ENCODE data around the gene DAAM2.

DNA sequence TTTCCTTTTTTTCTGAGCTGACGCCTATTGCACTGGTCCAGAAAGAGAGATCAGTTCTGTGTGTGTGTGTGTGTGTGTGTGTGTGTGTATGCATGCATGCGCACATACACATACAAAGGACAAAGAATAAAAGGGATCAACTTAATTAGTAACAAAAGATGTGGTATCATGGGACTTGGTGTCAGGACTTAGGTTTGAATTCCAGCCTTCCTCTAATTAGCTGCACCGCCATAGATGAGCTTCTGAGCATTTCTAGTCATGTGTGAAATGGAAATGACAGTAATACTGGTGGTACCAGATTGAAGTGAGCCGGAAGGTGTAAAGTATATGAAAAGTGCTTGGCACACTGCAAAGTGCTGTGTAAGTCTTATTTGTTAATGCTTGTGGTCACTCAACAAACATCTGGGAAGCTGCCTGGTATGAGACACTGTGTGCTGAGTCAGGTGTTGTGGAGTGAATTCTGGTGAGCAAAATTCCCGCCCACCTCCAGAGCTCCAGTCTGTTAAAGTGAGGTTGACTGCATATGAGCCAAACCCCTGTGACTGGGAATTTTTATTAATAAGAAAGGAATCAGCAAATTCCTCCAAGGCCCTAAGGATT lies 12.4 kb downstream of the DAAM2 start:
- TF ChIP-seq POLR2AphosphoS5 (IDR thresholded peaks at IDR 0.05; ENCODE audit: low read depth, low read length) (no peak), POLR2A (IDR thresholded peaks at IDR 0.05; ENCODE audit: low read depth, low read length) (no peak), TAF1 (IDR thresholded peaks at IDR 0.05; ENCODE audit: borderline replicate concordance, low read depth, low read length) (no peak)
